Measurements from ENCODE around the gene CR1. TPM values are rescaled to one million over a fixed set of nuclear protein-coding genes. Genes with fewer than 3 reads are reported as not detected.
"Not testable (repeated sequence)": the region's sequence is repeated elsewhere in the genome, so short reads cannot be mapped to it uniquely, and the experiment has no call there.

The CR1 gene
- total and polyA plus RNA-seq, 8 donors: 0.39 to 37.4 (median 0.79) TPM

DNA sequence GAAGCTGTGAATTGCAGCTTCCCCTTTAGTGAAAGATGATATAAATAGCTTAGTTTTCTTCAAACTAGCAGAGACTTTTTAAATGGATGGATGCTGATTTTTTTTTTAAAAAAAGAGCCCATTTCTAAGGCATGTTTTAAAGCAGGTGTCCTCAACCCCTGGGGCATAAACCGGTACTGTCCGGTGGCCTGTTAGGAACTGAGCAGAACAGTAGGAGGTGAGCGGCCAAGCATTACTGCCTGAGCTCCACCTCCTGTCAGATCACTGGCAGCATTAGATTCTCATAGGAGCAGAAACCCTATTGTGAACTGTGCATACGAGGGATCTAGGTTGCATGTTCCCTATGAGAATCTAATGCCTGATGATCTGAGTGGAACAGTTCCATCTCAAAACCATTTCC lies 180.2 kb downstream of the CR1 start:
- Histone ChIP-seq H3K4me3 (no peak overlapping the region), H3K27me3 (peaks cover 5 to 21% of the 10 kb centered on the region in 2 donors), H3K9me3 (no peaks in the 10 kb centered on the region), H3K4me1 (no peaks in the 10 kb centered on the region), H3K27ac (no peak overlapping the region), H3K36me3 (no peaks in the 10 kb centered on the region)
- TF ChIP-seq, protein P1, sequence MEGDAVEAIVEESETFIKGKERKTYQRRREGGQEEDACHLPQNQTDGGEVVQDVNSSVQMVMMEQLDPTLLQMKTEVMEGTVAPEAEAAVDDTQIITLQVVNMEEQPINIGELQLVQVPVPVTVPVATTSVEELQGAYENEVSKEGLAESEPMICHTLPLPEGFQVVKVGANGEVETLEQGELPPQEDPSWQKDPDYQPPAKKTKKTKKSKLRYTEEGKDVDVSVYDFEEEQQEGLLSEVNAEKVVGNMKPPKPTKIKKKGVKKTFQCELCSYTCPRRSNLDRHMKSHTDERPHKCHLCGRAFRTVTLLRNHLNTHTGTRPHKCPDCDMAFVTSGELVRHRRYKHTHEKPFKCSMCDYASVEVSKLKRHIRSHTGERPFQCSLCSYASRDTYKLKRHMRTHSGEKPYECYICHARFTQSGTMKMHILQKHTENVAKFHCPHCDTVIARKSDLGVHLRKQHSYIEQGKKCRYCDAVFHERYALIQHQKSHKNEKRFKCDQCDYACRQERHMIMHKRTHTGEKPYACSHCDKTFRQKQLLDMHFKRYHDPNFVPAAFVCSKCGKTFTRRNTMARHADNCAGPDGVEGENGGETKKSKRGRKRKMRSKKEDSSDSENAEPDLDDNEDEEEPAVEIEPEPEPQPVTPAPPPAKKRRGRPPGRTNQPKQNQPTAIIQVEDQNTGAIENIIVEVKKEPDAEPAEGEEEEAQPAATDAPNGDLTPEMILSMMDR (IDR thresholded peaks at IDR 0.05): no peak
- intact Hi-C loops (cut with DNase I): no loop called here
- ATAC-seq: no peak
- DNase-seq: no peak

DNA sequence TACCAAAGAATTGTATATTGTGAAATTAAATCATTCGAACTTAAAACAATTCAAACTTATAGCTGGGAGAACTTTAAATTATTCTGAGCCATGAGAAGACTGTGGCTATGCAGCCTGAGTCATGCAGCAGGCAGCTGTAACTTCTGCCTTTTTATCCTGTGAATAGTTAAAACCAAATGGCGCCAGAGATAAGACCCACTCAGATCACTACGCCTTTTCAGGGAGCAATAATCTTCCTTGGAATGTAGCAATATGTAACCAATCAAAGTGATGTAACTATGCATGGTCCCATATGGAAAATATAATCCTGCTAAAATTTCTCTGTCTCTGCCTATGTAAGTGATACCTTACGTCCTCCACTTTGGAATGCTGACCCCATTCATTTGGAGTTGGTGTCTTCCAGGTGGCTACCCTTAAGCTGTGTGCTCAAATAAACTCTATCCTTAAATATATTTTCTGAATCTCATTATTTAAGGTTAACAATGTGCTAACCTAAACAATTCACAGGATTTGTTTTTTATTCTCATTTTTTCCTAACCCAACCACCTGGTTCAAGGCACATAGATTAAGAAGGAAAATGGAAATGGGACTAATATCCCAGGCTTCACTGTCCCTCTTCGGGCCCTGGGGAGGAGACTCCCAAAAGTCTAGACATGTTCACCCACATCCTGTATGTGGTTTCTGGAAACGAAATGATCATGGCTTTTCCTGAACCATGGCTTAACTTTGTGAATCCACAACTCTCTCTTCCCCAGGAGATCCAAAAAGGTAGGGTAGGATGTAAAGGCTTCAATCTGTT lies 184.8 kb downstream of the CR1 start:
- H3K4me3 ChIP-seq; H3K27ac ChIP-seq; H3K27me3 ChIP-seq; H3K36me3 ChIP-seq; intact Hi-C loops (cut with DNase I); H3K9me3 ChIP-seq; ATAC-seq; DNase-seq; H3K4me1 ChIP-seq: not testable (repeated sequence)

DNA sequence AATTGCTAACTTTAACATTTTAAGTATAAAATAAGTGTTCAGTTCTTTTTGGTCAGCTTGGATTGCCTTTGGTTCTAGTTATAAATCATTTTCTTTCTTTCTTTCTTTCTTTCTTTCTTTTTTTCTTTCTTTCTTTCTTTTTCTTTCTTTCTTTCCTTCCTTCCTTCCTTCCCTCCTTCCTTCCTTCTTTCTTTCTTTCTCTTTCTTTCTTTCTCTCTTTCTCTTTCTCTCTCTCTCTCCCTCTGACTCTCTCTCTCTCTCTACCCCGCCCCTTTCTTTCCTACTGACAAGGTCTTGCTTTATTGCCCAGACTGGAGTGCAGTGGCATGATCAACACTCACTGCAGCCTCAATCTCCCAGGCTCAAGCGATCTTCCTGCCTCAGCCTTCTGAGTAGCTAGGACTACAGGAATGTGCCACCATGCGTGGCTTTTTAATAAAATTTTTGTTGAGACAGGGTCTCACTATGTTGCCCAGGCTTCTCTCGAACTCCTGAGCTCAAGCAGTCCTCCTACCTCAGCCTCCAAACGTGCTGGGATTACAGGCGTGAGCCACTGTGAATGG lies 187.0 kb downstream of the CR1 start:
- H3K36me3 ChIP-seq; intact Hi-C loops (cut with DNase I); H3K9me3 ChIP-seq; DNase-seq; H3K27me3 ChIP-seq; ATAC-seq; H3K4me3 ChIP-seq; H3K27ac ChIP-seq; H3K4me1 ChIP-seq: not testable (repeated sequence)

DNA sequence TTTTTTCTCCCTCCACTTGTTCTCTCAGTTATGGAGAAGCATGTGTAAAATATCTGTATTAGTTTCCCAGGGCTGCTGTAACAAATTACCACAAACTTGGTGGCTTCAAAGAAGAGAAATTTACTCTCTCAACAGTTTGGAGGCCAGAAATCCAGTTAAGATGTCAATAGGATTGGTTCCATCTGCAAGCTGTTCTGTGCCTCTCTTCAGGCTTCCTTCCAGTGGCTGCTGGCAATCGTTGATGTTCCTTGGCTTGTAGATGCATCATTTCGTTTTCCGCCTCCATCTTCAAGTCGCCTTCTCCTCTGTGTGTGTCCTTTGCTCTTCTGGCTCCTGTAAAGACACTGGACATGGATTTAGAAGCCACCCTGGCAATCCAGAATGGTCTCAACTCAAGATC lies 194.6 kb downstream of the CR1 start:
- H3K9me3 ChIP-seq; H3K4me3 ChIP-seq; H3K4me1 ChIP-seq; ATAC-seq; H3K27me3 ChIP-seq; H3K36me3 ChIP-seq; DNase-seq; H3K27ac ChIP-seq; intact Hi-C loops (cut with DNase I): not testable (repeated sequence)

DNA sequence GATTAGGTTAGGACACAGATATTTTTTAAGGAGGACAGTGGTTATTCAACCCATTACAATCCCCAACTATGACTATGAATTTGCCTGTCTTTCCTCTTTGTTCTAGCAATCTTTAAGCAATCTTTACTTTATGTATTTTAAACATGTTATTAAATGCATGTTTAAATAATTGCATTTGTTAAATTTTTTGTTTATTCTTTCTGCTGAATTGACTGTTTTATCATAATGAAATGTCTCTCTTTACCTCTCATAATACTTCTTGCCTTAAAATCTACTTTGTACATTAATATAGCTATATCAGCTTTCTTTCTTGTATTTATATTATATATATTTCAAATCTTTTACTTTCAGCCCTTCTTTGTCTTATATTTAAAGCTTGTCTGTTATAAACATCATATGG lies 195.1 kb downstream of the CR1 start:
- TF ChIP-seq, protein P1 (IDR thresholded peaks at IDR 0.05): no peak
- no peaks in the 10 kb centered on the region for H3K4me1 ChIP-seq
- no peak for ATAC-seq

More for the DNA sequence above, 195.1 kb downstream of the CR1 start:
- Histone ChIP-seq H3K36me3 (no peaks in the 10 kb centered on the region), H3K27me3 (peaks cover 0 to 3% of the 10 kb centered on the region in 2 donors), H3K4me3 (no peak overlapping the region), H3K27ac (no peak overlapping the region), H3K9me3 (no peaks in the 10 kb centered on the region)
- intact Hi-C loops (cut with DNase I): no loop called here
- DNase-seq: no peak

Other genes with a start within 250 kb of the CR1 start
- 100 to 1,000 TPM; 261 to 593 TPM for gene CD55, start 174.5 kb upstream of the CR1 start, total RNA-seq
- gene CD55, start 174.5 kb upstream of the CR1 start, polyA plus RNA-seq (ENCODE audit: insufficient read length in 6 of 6): 10 to 100 TPM; 53.9 to 89.3 (median 60.1) TPM
- under 1 TPM; 0.26 to 0.29 TPM for gene CR2, start 41.8 kb upstream of the CR1 start, total RNA-seq
- gene CR2, start 41.8 kb upstream of the CR1 start, polyA plus RNA-seq (ENCODE audit: insufficient read length in 6 of 6): under 1 TPM; 0.08 to 0.95 (median 0.25) TPM
- gene CR1L, start 149.0 kb downstream of the CR1 start, total RNA-seq: under 1 TPM; 0.70 to 0.73 TPM
- 1 to 10 TPM in 2 of 6 donors, under 1 TPM in 3, not detected in 1; 0.15 to 1.1 (median 0.84) TPM for gene CR1L, start 149.0 kb downstream of the CR1 start, polyA plus RNA-seq (ENCODE audit: insufficient read length in 6 of 6)

All from left lung (tissue), 10 donors.